GM10847 (cell line): ENCODE data around the gene THSD1.

Experiments
- POLR2A ChIP-seq: IDR thresholded peaks from 2 replicates; pipeline ENCODE4 v1.6.1; 2011; ENCODE audit not compliant: insufficient read length; ENCODE audit errors: extremely low read depth

Gene THSD1

DNA sequence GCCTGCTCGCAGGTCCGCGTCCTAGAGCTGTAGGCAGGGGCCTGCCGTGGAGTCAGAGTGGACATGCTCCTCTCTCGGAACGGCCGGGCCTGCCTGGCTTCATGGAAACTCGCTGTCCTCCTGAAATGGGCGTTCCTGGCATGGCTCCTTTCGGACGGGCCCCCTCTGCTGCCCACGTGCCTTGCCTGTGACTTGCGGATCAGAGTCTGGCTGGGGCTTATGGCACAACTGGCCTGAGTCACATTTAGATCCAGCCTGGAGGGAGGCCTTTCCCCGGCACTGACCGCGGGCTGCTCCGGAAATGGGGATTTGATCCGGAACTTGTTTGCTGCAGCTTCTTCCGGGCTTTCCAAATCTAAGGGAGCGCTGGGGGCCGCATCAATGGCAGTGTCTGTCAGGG lies 28.1 kb downstream of the THSD1 start:
- TF ChIP-seq POLR2A: no peak

DNA sequence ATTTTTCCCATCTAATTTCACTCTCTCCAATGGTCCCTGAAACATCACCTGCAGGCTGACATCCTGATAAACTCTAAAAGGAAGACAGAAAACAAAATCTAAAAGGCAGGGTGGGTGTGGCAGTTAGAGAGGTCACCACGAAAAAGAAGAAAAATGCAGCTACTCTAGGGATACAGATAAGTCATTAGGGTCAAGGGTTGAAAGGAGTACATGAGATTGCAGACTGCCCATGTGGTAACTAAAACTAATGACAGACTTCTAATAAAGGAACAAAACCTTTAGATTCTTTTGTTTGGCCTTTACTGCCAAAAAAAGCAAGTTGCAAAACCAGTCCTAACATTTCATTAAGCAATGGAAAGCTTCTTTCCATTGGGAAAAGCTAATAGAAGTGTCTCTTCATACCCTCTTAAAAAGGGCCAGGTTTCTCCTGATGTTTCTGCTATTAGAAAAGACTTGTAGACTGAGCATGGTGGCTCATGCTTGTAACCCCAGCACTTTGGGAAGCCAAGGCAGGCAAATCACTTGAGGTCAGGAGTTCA lies 31.0 kb downstream of the THSD1 start:
- no peak for TF ChIP-seq POLR2A

DNA sequence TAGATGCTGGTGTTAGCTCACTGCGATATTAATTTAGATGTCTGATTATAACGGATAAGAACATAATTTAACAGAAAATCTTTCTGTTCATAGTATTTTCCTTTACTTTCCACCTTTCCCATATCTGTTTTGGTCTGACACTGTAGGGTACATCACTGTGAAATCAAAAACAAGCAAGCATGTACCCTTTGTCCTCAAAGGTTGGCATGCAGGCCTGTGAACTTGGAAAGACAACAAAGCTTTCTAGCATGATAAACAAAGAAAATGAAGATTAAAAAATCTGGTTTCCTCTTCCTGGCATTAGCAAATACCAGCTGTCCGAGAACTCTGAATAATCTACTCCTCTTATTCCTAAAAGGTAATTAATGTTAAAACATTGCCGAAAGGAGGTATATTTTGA lies 31.6 kb downstream of the THSD1 start:
- TF ChIP-seq POLR2A: no peak

DNA sequence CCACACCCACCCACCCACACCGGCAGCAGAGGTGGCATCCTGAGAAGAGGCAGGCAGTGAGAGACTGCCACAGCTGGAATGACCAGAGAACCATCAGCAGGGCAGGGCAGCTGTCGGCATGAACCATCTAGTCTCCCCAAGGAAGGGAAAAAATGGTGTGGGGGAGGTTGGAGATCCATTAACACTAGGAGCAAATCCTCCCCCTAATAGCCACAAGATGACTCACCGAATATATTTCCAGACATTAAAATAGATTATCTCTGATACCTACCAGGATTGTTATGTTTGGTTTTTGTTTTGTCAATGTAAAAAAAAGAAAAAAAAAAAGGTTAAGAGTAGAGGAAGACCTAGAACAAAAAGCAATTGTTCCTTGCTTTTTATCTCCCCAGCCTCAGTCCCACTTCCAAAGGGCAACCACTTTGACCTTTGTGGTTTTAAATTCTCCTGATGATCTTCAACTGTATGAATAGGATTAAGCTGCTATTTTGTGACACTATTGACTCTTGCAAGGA lies 34.2 kb downstream of the THSD1 start:
- TF ChIP-seq POLR2A: no peak

DNA sequence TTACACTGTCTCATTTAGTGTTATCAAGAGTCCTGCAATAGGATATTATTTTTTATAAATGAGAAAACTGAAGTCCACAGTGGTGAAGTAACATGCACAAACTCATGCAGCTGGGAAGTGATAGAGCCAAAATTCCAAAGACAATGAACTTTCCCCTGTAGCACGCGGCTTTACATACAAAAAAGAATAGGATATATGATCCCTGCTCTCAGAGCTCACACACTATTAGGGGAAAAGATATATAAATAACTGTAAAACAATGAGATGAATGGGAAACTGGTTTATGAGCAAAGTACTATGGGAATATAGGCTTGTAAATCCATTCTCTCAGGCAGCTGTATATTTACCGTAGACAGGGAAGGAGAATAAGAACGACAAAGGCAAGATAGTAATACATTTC lies 39.7 kb downstream of the THSD1 start:
- no peak for TF ChIP-seq POLR2A

DNA sequence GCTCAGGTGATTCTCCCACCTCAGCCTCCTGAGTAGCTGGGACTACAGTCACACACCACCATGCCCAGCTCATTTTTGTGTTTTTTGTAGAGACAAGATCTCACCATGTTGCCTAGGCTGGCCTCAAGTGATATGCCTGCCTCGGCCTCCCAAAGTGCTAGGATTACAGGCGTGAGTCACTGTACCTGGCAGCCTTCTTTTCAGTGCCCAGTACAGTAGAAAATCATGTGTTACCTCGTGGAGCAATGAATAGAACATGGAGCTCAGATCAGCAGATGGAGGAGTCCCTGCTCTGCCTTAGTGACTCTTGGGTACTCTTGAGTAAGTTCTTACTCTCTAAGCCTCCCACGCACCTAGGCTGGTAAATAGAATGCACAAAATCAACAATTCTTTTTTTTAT lies 44.7 kb downstream of the THSD1 start:
- no peak for TF ChIP-seq POLR2A

DNA sequence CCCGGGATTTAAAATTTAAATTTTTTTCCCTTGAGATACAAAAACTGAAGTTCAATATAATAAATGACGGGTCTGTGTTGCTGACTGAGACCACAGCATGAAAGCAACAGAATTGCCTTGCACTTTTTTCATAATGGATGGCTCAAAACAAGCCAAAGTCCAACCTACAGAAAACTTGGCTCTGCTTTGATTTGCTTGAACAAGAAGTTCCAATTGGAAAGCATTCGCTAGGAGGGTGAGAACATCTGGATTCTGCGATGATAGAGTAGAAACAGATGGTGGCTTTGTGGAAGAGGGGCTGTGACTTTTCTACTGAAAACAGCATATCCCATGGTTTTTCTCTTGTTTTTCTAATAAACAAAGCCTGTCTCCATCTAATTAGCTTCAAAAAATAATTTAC lies 46.4 kb downstream of the THSD1 start:
- TF ChIP-seq POLR2A: no peak

DNA sequence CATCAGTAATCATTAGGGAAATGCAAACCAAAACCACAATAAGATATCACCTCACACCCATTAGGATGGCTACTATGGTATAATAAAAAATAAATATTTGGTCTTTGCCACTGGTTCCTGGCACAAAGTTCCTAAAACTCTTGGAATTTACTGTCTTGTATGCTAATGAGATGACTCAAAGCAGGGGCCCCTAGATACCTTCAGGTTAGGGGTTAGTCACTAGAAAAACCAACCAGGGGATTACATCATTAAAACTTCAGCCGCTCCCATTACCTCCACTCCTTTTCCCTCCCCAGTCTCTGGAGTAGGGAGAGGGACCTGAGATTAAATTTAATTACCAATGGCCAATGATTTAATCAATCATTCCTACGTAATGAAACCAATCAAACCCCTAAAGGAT lies 49.6 kb downstream of the THSD1 start:
- TF ChIP-seq POLR2A: no peak

DNA sequence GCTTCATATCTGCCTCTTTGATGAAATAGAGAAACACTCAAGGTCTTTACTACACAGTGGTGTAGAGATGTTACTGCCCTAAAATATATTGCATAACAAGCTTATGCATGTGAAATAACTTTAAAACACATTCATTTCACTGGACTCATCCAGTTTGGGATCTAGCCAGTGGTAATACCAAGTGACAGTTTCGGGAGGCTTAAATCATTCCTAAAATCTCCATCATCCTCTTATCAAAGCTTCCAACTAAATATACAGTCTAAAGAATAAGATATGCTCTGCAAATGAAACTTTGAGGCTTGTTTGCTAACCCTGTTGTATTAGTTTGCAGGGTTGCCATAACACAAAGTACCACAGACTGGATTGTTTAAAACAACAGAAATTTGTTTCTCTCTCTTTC lies 52.8 kb downstream of the THSD1 start:
- TF ChIP-seq POLR2A: no peak

DNA sequence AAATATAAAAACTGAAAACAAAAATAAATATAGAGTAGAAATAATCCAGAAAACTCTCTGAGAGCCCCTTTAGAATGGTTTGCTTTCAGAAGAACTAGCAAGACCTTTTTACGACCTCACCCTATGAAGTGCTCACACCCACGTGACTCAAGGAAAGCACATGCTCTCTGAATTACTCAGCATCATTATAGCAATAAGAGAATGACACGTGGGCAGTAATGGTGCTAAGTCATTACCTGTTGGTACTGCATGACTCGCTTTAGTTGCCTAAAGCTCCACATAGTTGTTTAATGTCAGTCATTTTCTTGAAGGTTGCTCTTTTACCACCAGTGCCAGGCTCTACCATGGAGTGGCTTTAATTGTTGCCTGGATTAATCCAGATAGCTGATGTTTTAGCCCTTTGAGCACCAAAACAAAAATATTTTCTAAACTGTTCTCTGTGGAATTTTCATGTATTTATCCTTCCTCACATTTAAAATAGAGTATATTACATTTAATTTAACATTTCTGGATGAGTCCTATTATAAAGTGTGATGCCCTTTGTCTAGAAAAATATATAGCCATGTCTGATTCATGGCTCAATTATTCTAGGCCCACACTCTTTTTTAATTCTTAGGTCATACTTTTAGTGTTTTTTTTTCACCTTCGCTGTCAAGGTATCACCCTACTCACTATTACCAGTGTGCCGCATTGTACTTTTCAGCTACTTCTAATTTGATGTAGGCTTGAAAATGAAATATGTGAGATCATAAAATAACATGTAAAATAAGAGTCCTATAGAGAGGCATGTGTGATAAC lies 56.8 kb downstream of the THSD1 start:
- TF ChIP-seq POLR2A: no peak

DNA sequence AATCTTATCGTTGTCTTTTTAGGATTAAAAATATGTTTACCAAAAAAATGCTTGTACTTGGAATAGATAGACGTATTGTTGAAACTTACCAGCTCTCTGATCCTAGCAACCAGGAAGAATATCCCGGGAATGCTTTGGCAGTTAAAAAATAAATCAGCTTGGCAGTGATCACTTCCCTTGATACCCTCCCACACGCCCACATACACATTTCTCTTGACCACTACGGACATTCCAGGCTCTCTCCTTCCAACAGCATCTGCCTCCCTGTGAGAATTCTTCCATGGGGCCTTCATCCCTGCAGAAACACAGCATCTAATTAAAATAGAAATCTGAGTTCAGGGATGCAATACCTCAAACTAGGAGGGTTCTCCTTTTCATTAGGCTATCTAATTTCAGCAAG lies 57.9 kb downstream of the THSD1 start:
- TF ChIP-seq POLR2A: no peak

DNA sequence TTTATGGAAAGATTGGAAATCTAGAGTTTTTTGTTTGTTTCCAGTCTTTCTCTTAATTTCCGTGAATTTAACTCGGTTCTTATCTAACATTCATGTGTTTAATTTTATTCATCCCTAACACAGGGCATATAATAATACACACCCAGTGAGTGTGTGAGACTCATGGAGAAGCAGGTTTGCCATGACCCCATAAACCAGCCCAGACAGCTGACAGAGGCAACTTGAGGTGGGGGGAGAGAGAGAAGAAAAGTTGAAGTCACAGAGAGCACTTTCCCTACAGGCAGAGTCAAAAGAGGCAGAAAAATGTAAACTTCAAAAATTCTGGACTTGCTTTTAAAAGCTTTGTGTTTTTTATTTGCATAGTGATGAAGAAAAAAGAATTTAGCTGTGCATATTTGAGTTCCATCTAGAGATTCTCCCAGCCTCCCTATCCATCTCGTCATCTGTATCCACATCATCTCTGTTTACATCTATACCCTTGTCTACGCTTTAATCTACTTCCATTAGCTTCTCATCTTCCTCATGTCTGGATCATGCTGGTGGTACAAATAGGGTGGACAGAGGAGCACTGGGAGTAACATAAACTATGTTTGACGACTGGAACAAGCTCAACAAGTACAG lies 60.2 kb downstream of the THSD1 start:
- no peak for TF ChIP-seq POLR2A

DNA sequence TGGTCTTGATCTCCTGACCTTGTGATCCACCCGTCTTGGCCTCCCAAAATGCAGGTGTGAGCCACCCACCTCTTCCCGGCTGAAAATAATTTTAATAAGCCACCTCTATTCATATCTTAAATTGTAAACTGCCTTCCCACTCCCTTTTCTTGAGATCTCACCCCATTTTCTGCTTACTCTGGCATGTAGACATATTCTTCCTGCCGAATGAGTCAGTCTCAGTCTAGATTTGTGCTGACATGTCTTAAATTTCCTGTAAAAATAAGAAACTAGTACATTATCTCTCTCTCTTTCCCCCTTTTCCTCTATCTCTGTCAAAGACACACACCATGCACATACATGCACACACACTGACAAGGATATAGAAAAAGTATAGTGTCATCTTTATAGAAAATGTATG lies 60.9 kb downstream of the THSD1 start:
- no peak for TF ChIP-seq POLR2A

DNA sequence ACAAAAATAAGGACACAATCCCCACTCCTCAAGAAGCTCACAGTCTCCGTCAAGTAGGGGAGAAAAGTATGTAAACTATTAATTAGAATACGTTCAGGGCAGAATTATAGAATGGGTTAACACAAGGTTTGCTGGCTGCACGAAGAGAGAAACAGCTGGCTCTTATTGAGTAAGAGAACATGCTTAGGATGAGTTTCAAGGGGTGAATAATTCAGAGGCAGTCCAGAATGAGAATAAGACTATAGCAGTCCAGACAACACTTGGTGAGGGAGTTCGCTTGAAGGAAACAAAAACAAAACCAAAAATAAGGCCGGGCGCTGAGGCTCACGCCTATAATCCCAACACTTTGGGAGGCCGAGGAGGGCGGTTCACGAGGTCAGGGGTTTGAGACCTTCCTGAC lies 61.9 kb downstream of the THSD1 start:
- no peak for TF ChIP-seq POLR2A
